Naive thymus-derived CD8-positive, alpha-beta T cell (primary cell): ENCODE results near the gene IDH3B. TPM values are rescaled to one million over a fixed set of nuclear protein-coding genes. Genes with fewer than 3 reads are reported as not detected.
"Not testable (repeated sequence)": the region's sequence is repeated elsewhere in the genome, so short reads cannot be mapped to it uniquely, and the experiment has no call there.

ENCODE experiments used
- ATAC-seq, 2 donors: fragments of 150-1000 bp; cut with Tn5 transposase in 1 of 2; sonication (Bioruptor Pico), chemical (Tn5 transposase) in 1 of 2; 1 replicate in 1 of 2; 2 replicates in 1 of 2; pipeline ENCODE4 v1.10.0; 2021; ENCODE audit warnings: mild to moderate bottlenecking in 2 of 2, moderate library complexity in 2 of 2
- POLR2A ChIA-PET: fragments of 350-600 bp; sonication (Branson Sonifier 250); formaldehyde crosslinking; loops from one replicate; lab custom pipeline; 2021; ENCODE audit warnings: antibody characterized with exemption; lab: Charles Lee
- DNase-seq, 10 donors: peaks; one replicate each; pipeline versions ENCODE4 v3.0.0 to v3.0.0-alpha.2; 2020 to 2022
- H3K27ac Mint-ChIP-seq, 10 donors: one replicate each; pipeline ENCODE4 v1.8.0; 2020 to 2022; ENCODE audit warnings: mild to moderate bottlenecking in 10 of 10, mixed read lengths in 10 of 10, moderate library complexity in 4 of 10, inconsistent platforms in 1 of 10
- H3K27me3 Mint-ChIP-seq, 5 donors: one replicate each; pipeline ENCODE4 v1.8.0; 2021 to 2022; ENCODE audit warnings: mixed read lengths in 5 of 5
- H3K36me3 Mint-ChIP-seq, 3 donors: one replicate each; pipeline ENCODE4 v1.8.0; 2020 to 2022; ENCODE audit warnings: mixed read lengths in 3 of 3, mild to moderate bottlenecking in 2 of 3, inconsistent platforms in 1 of 3
- H3K4me1 Mint-ChIP-seq, 4 donors: one replicate each; pipeline ENCODE4 v1.8.0; 2021 to 2022; ENCODE audit warnings: mixed read lengths in 4 of 4
- H3K4me3 Mint-ChIP-seq, 10 donors: one replicate each; pipeline ENCODE4 v1.8.0; 2020 to 2022; ENCODE audit warnings: mild to moderate bottlenecking in 10 of 10, mixed read lengths in 10 of 10, moderate library complexity in 6 of 10, inconsistent platforms in 1 of 10
- H3K9me3 Mint-ChIP-seq, 9 donors: one replicate each; pipeline ENCODE4 v1.8.0; 2020 to 2022; ENCODE audit warnings: mixed read lengths in 9 of 9, mild to moderate bottlenecking in 3 of 9, inconsistent platforms in 1 of 9, moderate library complexity in 1 of 9
- polyA plus RNA-seq, 3 donors: library from polyadenylated mRNA; unstranded; fragments of 300-500 nt; fragmentation: Illumina TruSeq; gene quantifications; one replicate each; pipeline ENCODE4 v1.2.3, GENCODE V29; 2021
- total RNA-seq, 8 experiments: library from RNA in 2 of 8; stranded (reverse) in 2 of 8; gene quantifications; one replicate each; pipeline ENCODE4 v1.2.3 and lab custom pipeline; 2021 to 2026

Gene IDH3B
- total and polyA plus RNA-seq, 5 experiments from 2014 or later, result 95.6 to 126 (median 121) TPM

- DNase-seq (no peak), ATAC-seq (no peak)
- Mint-ChIP-seq H3K4me1 (peaks cover 0 to 1% (median 0%) of the 10 kb centered on the region in 4 donors), H3K4me3 (no peak overlapping the region), H3K27me3 (peaks cover under 1 to 16% (median 9%) of the 10 kb centered on the region in 5 donors), H3K27ac (peak overlapping the region in 1 of 10 donors; percentile 57), H3K36me3 (no peaks in the 10 kb centered on the region), H3K9me3 (no peaks in the 10 kb centered on the region)
- POLR2A ChIA-PET, result no interaction called here
These were observed 37.1 kb upstream of the IDH3B start for GRCh38 chr20:2700913-2701620.

DNA sequence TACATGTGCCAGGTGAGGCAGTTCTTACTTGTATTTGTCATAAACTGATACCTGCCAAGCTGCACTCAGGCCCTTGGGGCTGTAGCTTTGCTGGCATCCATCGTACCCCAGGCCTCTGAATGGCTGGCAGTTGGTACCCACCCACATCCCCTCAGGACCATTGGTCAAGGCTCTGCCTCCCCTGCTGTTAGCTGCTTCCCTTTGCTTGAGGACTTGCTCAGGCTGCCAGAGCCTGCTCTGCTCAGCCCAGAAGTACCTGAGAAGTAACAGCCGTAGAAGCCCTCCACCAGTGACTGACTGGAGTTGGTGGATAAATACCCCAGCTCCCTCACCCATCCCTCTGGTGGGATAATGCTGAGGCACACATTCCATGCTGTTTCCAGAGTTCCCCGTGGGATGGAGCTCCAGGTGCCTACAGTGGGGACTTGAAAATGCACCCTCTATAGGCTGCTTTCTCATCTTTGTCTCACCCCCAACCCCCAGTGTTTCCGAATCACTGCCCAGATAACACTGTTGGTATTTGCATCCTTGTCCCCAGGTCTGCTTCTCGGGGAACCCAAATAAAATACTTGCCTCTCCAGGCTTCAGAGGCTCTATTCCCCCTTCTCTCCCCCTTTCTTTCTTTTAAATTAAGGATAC is 35.9 kb upstream of the IDH3B start:
- POLR2A ChIA-PET, result interaction anchor here (0.6 kb wide), 1 partner anchor 30 kb away, joined by 4 read pairs; no protein-coding TSS in a partner anchor
- Mint-ChIP-seq H3K36me3 (no peaks in the 10 kb centered on the region), H3K4me3 (no peak overlapping the region), H3K27ac (no peak overlapping the region), H3K4me1 (peaks cover 0 to 4% (median 0%) of the 10 kb centered on the region in 4 donors), H3K9me3 (no peaks in the 10 kb centered on the region), H3K27me3 (peaks cover 2 to 27% (median 16%) of the 10 kb centered on the region in 5 donors)
- DNase-seq, result no peak
- ATAC-seq, result no peak

DNA sequence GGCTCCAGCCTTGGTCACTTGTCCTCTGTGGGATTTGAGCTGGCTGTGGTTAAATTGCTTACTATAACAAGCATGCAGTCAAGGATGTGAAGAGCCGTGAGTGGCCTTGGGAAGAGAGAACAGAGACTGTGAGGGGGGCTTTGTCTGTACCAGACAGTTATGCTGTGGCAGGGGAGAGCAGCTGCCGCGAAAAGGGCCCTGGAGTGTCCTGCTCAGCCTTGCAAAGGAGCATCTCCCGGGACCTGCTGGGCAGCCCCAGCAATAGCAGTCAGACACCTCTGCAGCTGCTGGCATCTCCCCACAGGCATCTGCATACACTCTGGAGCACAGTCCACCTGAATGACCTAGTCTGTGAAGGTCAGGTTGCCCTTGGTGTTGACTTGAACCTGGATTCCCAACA is 34.9 kb upstream of the IDH3B start:
- POLR2A ChIA-PET, result no interaction called here
- peaks cover 2 to 36% (median 19%) of the 10 kb centered on the region in 5 donors for H3K27me3 Mint-ChIP-seq
- H3K4me3 Mint-ChIP-seq, result no peak overlapping the region
- H3K27ac Mint-ChIP-seq, result peak overlapping the region in 2 of 10 donors; percentile 31 to 34
- H3K36me3 Mint-ChIP-seq, result no peaks in the 10 kb centered on the region
- ATAC-seq (no peak), DNase-seq (no peak)
- peaks cover 0 to 4% (median 0%) of the 10 kb centered on the region in 4 donors for H3K4me1 Mint-ChIP-seq
- no peaks in the 10 kb centered on the region for H3K9me3 Mint-ChIP-seq

- no peak for DNase-seq
- no peak overlapping the region for H3K4me3 Mint-ChIP-seq
- H3K27ac Mint-ChIP-seq, result peak overlapping the region in 1 of 10 donors; percentile 34
- no peaks in the 10 kb centered on the region for H3K36me3 Mint-ChIP-seq
- H3K4me1 Mint-ChIP-seq, result peaks cover 0 to 4% (median 0%) of the 10 kb centered on the region in 4 donors
- no peaks in the 10 kb centered on the region for H3K9me3 Mint-ChIP-seq
- POLR2A ChIA-PET, result interaction anchor here (0.9 kb wide), 1 partner anchor 10 kb away, joined by 3 read pairs; no protein-coding TSS in a partner anchor
- no peak for ATAC-seq
- H3K27me3 Mint-ChIP-seq, result peaks cover 2 to 37% (median 19%) of the 10 kb centered on the region in 5 donors
These were observed 34.3 kb upstream of the IDH3B start for GRCh38 chr20:2698186-2698817.

DNA sequence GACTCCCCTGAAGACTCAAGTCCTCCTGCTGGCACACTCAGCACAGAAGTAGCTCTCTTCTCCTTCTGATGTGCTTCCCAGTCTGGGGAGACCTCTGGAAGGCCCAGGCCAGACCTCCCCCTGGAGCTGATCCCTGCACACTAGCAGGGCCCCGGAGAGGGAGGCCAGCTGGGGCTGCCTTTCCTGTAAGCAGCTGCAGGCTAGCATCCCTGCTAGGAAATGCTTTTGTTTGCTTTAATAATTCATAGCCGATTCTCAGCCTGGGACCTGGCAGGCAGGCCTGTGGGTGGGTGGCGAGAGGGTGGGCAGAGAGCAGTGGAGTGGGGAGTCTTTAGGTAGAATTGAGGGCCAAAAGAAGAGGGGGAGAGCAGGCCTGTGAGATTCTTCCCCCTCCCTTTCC is 33.8 kb upstream of the IDH3B start:
- Mint-ChIP-seq H3K4me3 (no peak overlapping the region), H3K36me3 (no peaks in the 10 kb centered on the region), H3K4me1 (peaks cover 0 to 4% (median 0%) of the 10 kb centered on the region in 4 donors), H3K27ac (no peak overlapping the region), H3K27me3 (peaks cover 2 to 37% (median 19%) of the 10 kb centered on the region in 5 donors), H3K9me3 (no peaks in the 10 kb centered on the region)
- DNase-seq, result no peak
- ATAC-seq, result no peak
- POLR2A ChIA-PET, result interaction anchor here (0.9 kb wide), 1 partner anchor 10 kb away, joined by 3 read pairs; no protein-coding TSS in a partner anchor

DNA sequence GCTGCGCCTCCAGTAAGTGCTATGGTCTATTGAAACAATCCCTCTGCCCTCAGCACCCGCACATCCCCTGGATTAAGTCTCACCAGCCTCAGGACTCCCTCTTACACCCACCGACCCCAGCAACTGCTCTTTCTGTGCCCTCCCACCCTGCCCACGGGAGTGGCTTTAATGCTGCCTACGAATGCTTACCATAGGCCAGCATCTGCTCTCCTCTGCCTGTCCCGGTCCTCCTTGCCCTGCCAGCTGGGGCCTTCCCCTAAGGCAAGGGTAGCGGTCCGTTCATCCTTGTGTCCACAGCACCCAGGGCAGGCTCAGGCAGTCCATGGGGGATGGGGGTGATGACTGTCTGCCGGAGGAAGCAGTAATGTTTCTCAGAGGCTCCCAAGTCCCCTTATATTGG is 32.6 kb upstream of the IDH3B start:
- peaks cover 6 to 9% (median 6%) of the 10 kb centered on the region in 4 donors for H3K4me1 Mint-ChIP-seq
- no peaks in the 10 kb centered on the region for H3K36me3 Mint-ChIP-seq
- H3K9me3 Mint-ChIP-seq, result no peaks in the 10 kb centered on the region
- ATAC-seq (no peak), DNase-seq (no peak)
- H3K27me3 Mint-ChIP-seq, result peaks cover 4 to 33% (median 25%) of the 10 kb centered on the region in 5 donors
- H3K27ac Mint-ChIP-seq, result no peak overlapping the region
- H3K4me3 Mint-ChIP-seq, result no peak overlapping the region
- POLR2A ChIA-PET, result interaction anchor here (0.7 kb wide), 1 partner anchor 12 kb away, joined by 3 read pairs; no protein-coding TSS in a partner anchor

DNA sequence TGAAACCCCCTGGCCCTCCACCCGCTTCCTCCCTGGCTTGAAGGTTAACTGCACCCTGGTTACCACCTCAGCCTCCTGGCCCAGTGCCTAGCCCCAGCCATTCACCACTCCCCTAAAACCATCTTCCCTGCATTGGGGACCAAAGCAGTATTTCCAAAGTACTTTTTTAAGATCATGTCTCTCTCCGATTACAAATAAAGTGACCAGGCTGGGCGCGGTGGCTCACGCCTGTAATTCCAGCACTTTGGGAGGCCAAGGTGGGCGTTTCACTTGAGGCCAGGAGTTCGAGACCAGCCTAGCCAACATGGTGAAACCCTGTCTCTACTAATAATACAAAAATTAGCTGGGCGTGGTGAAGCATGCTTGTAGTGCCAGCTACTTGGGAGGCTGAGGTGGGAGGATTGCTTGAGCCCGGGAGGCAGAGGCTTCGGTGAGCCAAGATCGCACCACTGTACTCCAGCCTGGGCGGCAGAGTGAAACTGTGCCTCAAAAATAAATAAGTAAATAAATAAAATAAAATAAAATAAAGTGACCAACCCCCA is 32.0 kb upstream of the IDH3B start:
- H3K9me3 Mint-ChIP-seq, POLR2A ChIA-PET, H3K27ac Mint-ChIP-seq, DNase-seq, H3K36me3 Mint-ChIP-seq, ATAC-seq: not testable (repeated sequence)
- peak overlapping the region in 2 of 10 donors; percentile 29 to 37 for H3K4me3 Mint-ChIP-seq
- H3K4me1 Mint-ChIP-seq, result peaks cover 11 to 14% (median 12%) of the 10 kb centered on the region in 4 donors
- H3K27me3 Mint-ChIP-seq, result peaks cover 7 to 33% (median 30%) of the 10 kb centered on the region in 5 donors

- POLR2A ChIA-PET, result interaction anchor here (0.8 to 4.3 kb wide), 2 partner anchors 46 to 144 kb away, joined by 3 to 21 read pairs; no protein-coding TSS in a partner anchor
- Mint-ChIP-seq H3K36me3 (no peaks in the 10 kb centered on the region), H3K27me3 (peaks cover 7 to 34% (median 30%) of the 10 kb centered on the region in 5 donors), H3K27ac (peak overlapping the region in 3 of 10 donors; percentile 44 to 81 (median 69)), H3K4me3 (peak overlapping the region in 9 of 10 donors; percentile 1 to 70 (median 46)), H3K4me1 (peaks cover 13 to 19% (median 17%) of the 10 kb centered on the region in 4 donors), H3K9me3 (no peaks in the 10 kb centered on the region)
- ATAC-seq (no peak), DNase-seq (no peak)
These were observed 31.4 kb upstream of the IDH3B start for GRCh38 chr20:2695206-2695983.

GRCh38 chr20:2694519-2694918 is 30.5 kb upstream of the IDH3B start:
- Mint-ChIP-seq H3K27ac (peak overlapping the region in 1 of 10 donors; percentile 69), H3K9me3 (no peaks in the 10 kb centered on the region), H3K27me3 (peaks cover 7 to 36% (median 30%) of the 10 kb centered on the region in 5 donors), H3K36me3 (no peaks in the 10 kb centered on the region), H3K4me3 (peak overlapping the region in 9 of 10 donors; percentile 18 to 70 (median 50)), H3K4me1 (peaks cover 13 to 19% (median 17%) of the 10 kb centered on the region in 4 donors)
- ATAC-seq (no peak), DNase-seq (no peak)
- POLR2A ChIA-PET, result interaction anchor here (0.8 to 4.3 kb wide), 4 partner anchors 40 to 145 kb away, joined by 3 to 21 read pairs (median 5); no protein-coding TSS in a partner anchor

GRCh38 chr20:2694008-2694471 is 30.0 kb upstream of the IDH3B start:
- Mint-ChIP-seq H3K4me1 (peaks cover 13 to 20% (median 19%) of the 10 kb centered on the region in 4 donors), H3K27me3 (peaks cover 7 to 38% (median 30%) of the 10 kb centered on the region in 5 donors), H3K9me3 (no peaks in the 10 kb centered on the region), H3K27ac (no peak overlapping the region), H3K4me3 (peak overlapping the region in 7 of 10 donors; percentile 18 to 70 (median 39)), H3K36me3 (no peaks in the 10 kb centered on the region)
- POLR2A ChIA-PET, result interaction anchor here (1.0 to 4.3 kb wide), 6 partner anchors 30 to 50 kb away, joined by 3 to 21 read pairs (median 6); partner anchors contain the start of gene IDH3B
- no peak for ATAC-seq
- DNase-seq, result no peak

- Mint-ChIP-seq H3K36me3 (no peaks in the 10 kb centered on the region), H3K9me3 (no peaks in the 10 kb centered on the region), H3K27me3 (peaks cover 7 to 38% (median 30%) of the 10 kb centered on the region in 5 donors), H3K4me1 (peaks cover 16 to 23% (median 20%) of the 10 kb centered on the region in 4 donors), H3K4me3 (peak overlapping the region in 4 of 10 donors; percentile 3 to 43 (median 28)), H3K27ac (no peak overlapping the region)
- POLR2A ChIA-PET, result interaction anchor here (0.7 to 4.3 kb wide), 9 partner anchors 20 to 147 kb away, joined by 3 to 21 read pairs (median 3); partner anchors contain the start of genes IDH3B, PCED1A and VPS16
- DNase-seq (peak; percentile 21 to 67 (median 50)), ATAC-seq (peak; percentile 67 to 76)
These were observed 29.4 kb upstream of the IDH3B start for GRCh38 chr20:2693286-2694007.
